Immature natural killer cell (primary cell): ENCODE results near the gene FOXJ2. TPM values are rescaled to one million over a fixed set of nuclear protein-coding genes. Genes with fewer than 3 reads are reported as not detected.

Experiments
- DNase-seq, 3 donors: peaks; one replicate each; pipeline ENCODE4 v3.0.0; 2022; ENCODE audit warnings: mixed read lengths in 1 of 3
- H3K27ac Mint-ChIP-seq, 6 donors: one replicate each; pipeline ENCODE4 v1.8.0; 2020; ENCODE audit warnings: mixed read lengths in 6 of 6, mild to moderate bottlenecking in 5 of 6, inconsistent platforms in 4 of 6, moderate library complexity in 3 of 6
- H3K27me3 Mint-ChIP-seq, 3 donors: one replicate each; pipeline ENCODE4 v1.8.0; 2020 to 2021; ENCODE audit warnings: low read depth in 3 of 3, mild to moderate bottlenecking in 3 of 3, mixed read lengths in 3 of 3, moderate library complexity in 3 of 3, inconsistent platforms in 1 of 3
- H3K36me3 Mint-ChIP-seq, 3 donors: one replicate each; pipeline ENCODE4 v1.8.0; 2020; ENCODE audit warnings: mixed read lengths in 3 of 3, inconsistent platforms in 2 of 3, mild to moderate bottlenecking in 2 of 3
- H3K4me1 Mint-ChIP-seq, 2 donors: one replicate each; pipeline ENCODE4 v1.8.0; 2020; ENCODE audit warnings: inconsistent platforms in 2 of 2, mild to moderate bottlenecking in 2 of 2, mixed read lengths in 2 of 2, moderate library complexity in 1 of 2
- H3K4me3 Mint-ChIP-seq, 5 donors: one replicate each; pipeline ENCODE4 v1.8.0; 2020; ENCODE audit warnings: mild to moderate bottlenecking in 5 of 5, mixed read lengths in 5 of 5, inconsistent platforms in 3 of 5, moderate library complexity in 3 of 5
- H3K9me3 Mint-ChIP-seq, 6 donors: one replicate each; pipeline ENCODE4 v1.8.0; 2020; ENCODE audit warnings: mild to moderate bottlenecking in 6 of 6, mixed read lengths in 6 of 6, inconsistent platforms in 4 of 6, moderate library complexity in 3 of 6
- polyA plus RNA-seq, 3 donors: library from polyadenylated mRNA; unstranded; fragments of 300-500 nt; fragmentation: Illumina TruSeq; gene quantifications; one replicate each; pipeline ENCODE4 v1.2.3, GENCODE V29; 2021

FOXJ2 gene
- polyA plus RNA-seq, 3 donors from 2014 or later: 2.7 to 15.8 (median 3.3) TPM

GRCh38 chr12:8035440-8036010, 3.0 kb downstream of the FOXJ2 start:
- Mint-ChIP-seq H3K27me3 (peaks cover 2 to 16% (median 8%) of the 10 kb centered on the region in 3 donors), H3K4me1 (peaks cover 70 to 78% of the 10 kb centered on the region in 2 donors), H3K36me3 (peaks cover 0 to 5% (median 0%) of the 10 kb centered on the region in 3 donors), H3K9me3 (no peaks in the 10 kb centered on the region), H3K27ac (peak overlapping the region; percentile 13 to 72 (median 41)), H3K4me3 (peak overlapping the region; percentile 30 to 90 (median 80))
- no peak for DNase-seq

DNA sequence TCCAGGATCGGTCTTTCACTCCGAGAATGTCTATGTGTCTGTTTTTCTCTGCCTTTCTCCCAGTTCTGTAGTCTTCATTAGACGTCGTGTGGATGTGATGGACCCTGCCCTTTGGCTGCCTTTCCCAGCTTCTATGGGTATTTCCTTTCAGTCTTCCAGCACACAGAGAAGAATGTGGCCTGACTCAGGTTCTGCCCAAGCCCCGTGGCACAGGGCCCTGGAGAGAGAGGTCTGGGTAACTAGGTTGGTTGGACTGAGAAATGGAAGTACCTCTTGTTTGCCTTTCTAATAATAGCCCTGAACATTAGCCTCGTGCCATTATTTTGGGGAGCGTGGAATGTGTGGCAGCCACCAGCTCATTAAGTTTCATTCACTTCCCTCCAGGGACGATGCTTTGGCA, 3.8 kb downstream of the FOXJ2 start:
- Mint-ChIP-seq H3K36me3 (peaks cover 0 to 10% (median 0%) of the 10 kb centered on the region in 3 donors), H3K4me3 (peak overlapping the region in 2 of 5 donors; percentile 9 to 11), H3K9me3 (no peaks in the 10 kb centered on the region), H3K27me3 (peaks cover 2 to 16% (median 8%) of the 10 kb centered on the region in 3 donors), H3K27ac (peak overlapping the region in 3 of 6 donors; percentile 24 to 60 (median 57)), H3K4me1 (peaks cover 70 to 78% of the 10 kb centered on the region in 2 donors)
- DNase-seq: no peak

GRCh38 chr12:8037046-8037663, 4.6 kb downstream of the FOXJ2 start:
- Mint-ChIP-seq H3K9me3 (no peaks in the 10 kb centered on the region), H3K4me3 (peak overlapping the region in 3 of 5 donors; percentile 14 to 30 (median 14)), H3K27me3 (peaks cover 2 to 11% (median 4%) of the 10 kb centered on the region in 3 donors), H3K36me3 (peaks cover 0 to 12% (median 0%) of the 10 kb centered on the region in 3 donors), H3K27ac (peak overlapping the region; percentile 21 to 79 (median 66)), H3K4me1 (peaks cover 66 to 72% of the 10 kb centered on the region in 2 donors)
- no peak for DNase-seq

GRCh38 chr12:8037947-8038346, 5.4 kb downstream of the FOXJ2 start:
- Mint-ChIP-seq H3K4me3 (peak overlapping the region; percentile 42 to 77 (median 72)), H3K9me3 (no peaks in the 10 kb centered on the region), H3K27me3 (peaks cover 2 to 6% (median 3%) of the 10 kb centered on the region in 3 donors), H3K36me3 (peaks cover 0 to 17% (median 4%) of the 10 kb centered on the region in 3 donors), H3K27ac (peak overlapping the region; percentile 54 to 79 (median 72)), H3K4me1 (peaks cover 65 to 70% of the 10 kb centered on the region in 2 donors)
- no peak for DNase-seq

GRCh38 chr12:8038659-8039114, 6.2 kb downstream of the FOXJ2 start:
- peak; percentile 25 to 34 (median 26) for DNase-seq
- Mint-ChIP-seq H3K27me3 (peaks cover 0 to 2% (median 2%) of the 10 kb centered on the region in 3 donors), H3K4me1 (peaks cover 58 to 63% of the 10 kb centered on the region in 2 donors), H3K4me3 (peak overlapping the region; percentile 19 to 77 (median 72)), H3K27ac (peak overlapping the region; percentile 60 to 87 (median 76)), H3K36me3 (peaks cover 5 to 23% (median 7%) of the 10 kb centered on the region in 3 donors), H3K9me3 (no peaks in the 10 kb centered on the region)

GRCh38 chr12:8040791-8041190, 8.3 kb downstream of the FOXJ2 start:
- H3K9me3 Mint-ChIP-seq: no peaks in the 10 kb centered on the region
- H3K27me3 Mint-ChIP-seq: peaks cover 0 to 2% (median 1%) of the 10 kb centered on the region in 3 donors
- no peak overlapping the region for H3K4me3 Mint-ChIP-seq
- H3K4me1 Mint-ChIP-seq: peaks cover 37 to 42% of the 10 kb centered on the region in 2 donors
- H3K27ac Mint-ChIP-seq: no peak overlapping the region
- no peak for DNase-seq
- H3K36me3 Mint-ChIP-seq: peaks cover 15 to 33% (median 17%) of the 10 kb centered on the region in 3 donors

- peak; percentile 62 to 71 (median 68) for DNase-seq
Observed at GRCh38 chr12:8045952-8046944, 13.7 kb downstream of the FOXJ2 start.

GRCh38 chr12:8047842-8048241, 15.3 kb downstream of the FOXJ2 start:
- no peak overlapping the region for H3K4me3 Mint-ChIP-seq
- H3K27ac Mint-ChIP-seq: no peak overlapping the region
- H3K9me3 Mint-ChIP-seq: no peaks in the 10 kb centered on the region
- H3K27me3 Mint-ChIP-seq: peaks cover 0 to 5% (median 2%) of the 10 kb centered on the region in 3 donors
- H3K36me3 Mint-ChIP-seq: peaks cover 44 to 61% (median 49%) of the 10 kb centered on the region in 3 donors
- DNase-seq: no peak
- peaks cover 4 to 9% of the 10 kb centered on the region in 2 donors for H3K4me1 Mint-ChIP-seq

More at GRCh38 chr12:8045952-8046944, 13.7 kb downstream of the FOXJ2 start:
- Mint-ChIP-seq H3K27ac (peak overlapping the region in 3 of 6 donors; percentile 15 to 51 (median 20)), H3K36me3 (peaks cover 41 to 59% (median 45%) of the 10 kb centered on the region in 3 donors), H3K9me3 (no peaks in the 10 kb centered on the region), H3K4me1 (peaks cover 4 to 9% of the 10 kb centered on the region in 2 donors), H3K4me3 (no peak overlapping the region), H3K27me3 (peaks cover 0 to 5% (median 0%) of the 10 kb centered on the region in 3 donors)

DNA sequence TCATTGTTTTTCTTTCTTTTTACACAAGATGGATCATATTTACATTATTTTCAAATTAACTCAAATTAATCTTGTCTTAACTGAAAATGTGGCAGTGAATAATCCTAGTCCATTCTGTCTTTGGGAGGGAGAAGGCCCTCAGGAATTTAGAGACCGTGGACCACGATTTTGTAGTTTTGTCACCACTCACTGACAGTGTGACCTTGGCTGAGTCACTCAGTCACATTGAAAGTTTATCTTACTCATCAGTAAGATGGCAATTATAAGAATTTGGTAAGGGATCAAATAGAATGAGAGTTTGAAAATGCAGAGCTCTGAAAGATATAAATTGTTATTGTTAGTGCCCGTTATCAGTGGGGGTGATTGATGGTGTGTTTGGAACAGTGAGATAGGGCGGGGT, 16.4 kb downstream of the FOXJ2 start:
- H3K27ac Mint-ChIP-seq: peak overlapping the region in 1 of 6 donors; percentile 72
- DNase-seq: no peak
- H3K4me1 Mint-ChIP-seq: peaks cover 4 to 9% of the 10 kb centered on the region in 2 donors
- H3K4me3 Mint-ChIP-seq: no peak overlapping the region
- peaks cover 0 to 4% (median 2%) of the 10 kb centered on the region in 3 donors for H3K27me3 Mint-ChIP-seq
- H3K36me3 Mint-ChIP-seq: peaks cover 40 to 60% (median 41%) of the 10 kb centered on the region in 3 donors
- H3K9me3 Mint-ChIP-seq: no peaks in the 10 kb centered on the region

- peaks cover 0 to 4% (median 2%) of the 10 kb centered on the region in 3 donors for H3K27me3 Mint-ChIP-seq
- peaks cover 4 to 9% of the 10 kb centered on the region in 2 donors for H3K4me1 Mint-ChIP-seq
- H3K9me3 Mint-ChIP-seq: no peaks in the 10 kb centered on the region
- peaks cover 40 to 67% (median 42%) of the 10 kb centered on the region in 3 donors for H3K36me3 Mint-ChIP-seq
- peak overlapping the region in 1 of 6 donors; percentile 19 for H3K27ac Mint-ChIP-seq
- H3K4me3 Mint-ChIP-seq: no peak overlapping the region
- no peak for DNase-seq
Observed at GRCh38 chr12:8050600-8051250, 18.2 kb downstream of the FOXJ2 start.

GRCh38 chr12:8052679-8053078, 20.2 kb downstream of the FOXJ2 start:
- Mint-ChIP-seq H3K4me3 (no peak overlapping the region), H3K9me3 (no peaks in the 10 kb centered on the region), H3K36me3 (peaks cover 33 to 54% (median 34%) of the 10 kb centered on the region in 3 donors), H3K27ac (peak overlapping the region in 2 of 6 donors; percentile 14 to 56), H3K27me3 (peaks cover 0 to 2% (median 1%) of the 10 kb centered on the region in 3 donors), H3K4me1 (no peaks in the 10 kb centered on the region)
- DNase-seq: no peak

- Mint-ChIP-seq H3K36me3 (peaks cover 17 to 51% (median 27%) of the 10 kb centered on the region in 3 donors), H3K4me3 (no peak overlapping the region), H3K27me3 (peaks cover 0 to 2% (median 0%) of the 10 kb centered on the region in 3 donors), H3K4me1 (no peaks in the 10 kb centered on the region), H3K9me3 (no peaks in the 10 kb centered on the region), H3K27ac (peak overlapping the region in 2 of 6 donors; percentile 48 to 64)
- DNase-seq: no peak
Observed at GRCh38 chr12:8054816-8055215, 22.3 kb downstream of the FOXJ2 start.
